Measurements from ENCODE around the gene SDC4.

- TF ChIP-seq EZH2phosphoT487 (IDR thresholded peaks at IDR 0.05; ENCODE audit: unreplicated experiment) (no peak), CTCF (conservative IDR thresholded peaks at IDR 0.05; ENCODE audit: low read depth in 2 of 2) (peak; percentile 29 to 76; a peak in 2 of 4 replicates), EZH2 (IDR thresholded peaks at IDR 0.05; ENCODE audit: low read depth, unreplicated experiment) (no peak), POLR2AphosphoS5 (IDR thresholded peaks at IDR 0.05; ENCODE audit: low read depth) (no peak)
These were observed 25.3 kb downstream of the SDC4 start for GRCh38 chr20:45322952-45323383.
